Stimulated activated CD8-positive, alpha-beta memory T cell treated with anti-CD3 and anti-CD28 coated beads, Interleukin-12 subunit alpha, Interleukin-12 subunit beta, amount 100 ng/mL, for 1 hour (primary cell): Measurements from ENCODE around the gene TOLLIP.
"Not testable (repeated sequence)": the region's sequence is repeated elsewhere in the genome, so short reads cannot be mapped to it uniquely, and the experiment has no call there.

Experiments used
- DNase-seq: peaks from one replicate; pipeline ENCODE4 v3.0.0-alpha.2; 2020; ENCODE audit warnings: low read depth

TOLLIP gene

GRCh38 chr11:1343391-1344055 is 34.1 kb upstream of the TOLLIP start:
- DNase-seq: no peak

GRCh38 chr11:1342946-1343345 is 33.5 kb upstream of the TOLLIP start:
- DNase-seq: no peak

- DNase-seq: no peak
Measured at GRCh38 chr11:1341928-1342524, 32.6 kb upstream of the TOLLIP start.

GRCh38 chr11:1341226-1341625 is 31.8 kb upstream of the TOLLIP start:
- not testable (repeated sequence) for DNase-seq

GRCh38 chr11:1340111-1340510 is 30.7 kb upstream of the TOLLIP start:
- DNase-seq: no peak

GRCh38 chr11:1339066-1339675 is 29.7 kb upstream of the TOLLIP start:
- no peak for DNase-seq

- DNase-seq: no peak
Measured at GRCh38 chr11:1338201-1339065, 29.0 kb upstream of the TOLLIP start.

- no peak for DNase-seq
Measured at GRCh38 chr11:1337647-1338007, 28.2 kb upstream of the TOLLIP start.

GRCh38 chr11:1336836-1337646 is 27.6 kb upstream of the TOLLIP start:
- no peak for DNase-seq

- DNase-seq: peak; percentile 21
Measured at GRCh38 chr11:1335811-1336761, 26.7 kb upstream of the TOLLIP start.

GRCh38 chr11:1335264-1335810 is 25.9 kb upstream of the TOLLIP start:
- DNase-seq: no peak

- no peak for DNase-seq
Measured at GRCh38 chr11:1333860-1334259, 24.4 kb upstream of the TOLLIP start.

- DNase-seq: no peak
Measured at GRCh38 chr11:1333091-1333772, 23.8 kb upstream of the TOLLIP start.

GRCh38 chr11:1330473-1330872 is 21.0 kb upstream of the TOLLIP start:
- no peak for DNase-seq

- no peak for DNase-seq
Measured at GRCh38 chr11:1327064-1327460, 17.6 kb upstream of the TOLLIP start.

- no peak for DNase-seq
Measured at GRCh38 chr11:1326435-1327063, 17.1 kb upstream of the TOLLIP start.

GRCh38 chr11:1323774-1324173 is 14.3 kb upstream of the TOLLIP start:
- no peak for DNase-seq

- no peak for DNase-seq
Measured at GRCh38 chr11:1317993-1318392, 8.6 kb upstream of the TOLLIP start.

- DNase-seq: no peak
Measured at GRCh38 chr11:1317432-1317831, 8.0 kb upstream of the TOLLIP start.
